ENCODE results near the gene CADPS2. TPM values are rescaled to one million over a fixed set of nuclear protein-coding genes. Genes with fewer than 3 reads are reported as not detected.

Gene CADPS2
- total RNA-seq, 3 donors from 2014 or later (not counting 1 experiment from before 2014, with no cell fraction given): not detected

DNA sequence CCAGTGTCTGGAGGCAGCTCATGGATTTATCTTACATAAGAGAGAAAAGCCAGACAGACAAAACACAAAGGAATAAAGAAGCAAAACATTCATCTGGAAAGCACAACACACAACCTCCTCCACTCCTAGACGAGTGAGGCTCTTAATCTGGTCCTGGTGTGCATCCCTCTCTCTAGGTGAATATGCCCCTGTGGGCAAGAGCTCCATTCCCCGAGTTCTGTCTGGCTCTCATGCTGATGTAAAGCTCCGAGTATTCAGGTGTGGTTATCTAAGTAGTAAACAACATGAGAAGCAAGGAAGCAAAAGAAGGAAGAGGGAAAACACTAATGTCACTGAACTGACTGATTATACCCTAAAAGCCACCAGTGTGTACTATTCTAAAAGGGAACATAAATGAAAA, 533.8 kb downstream of the CADPS2 start:
- TF ChIP-seq, protein P1, sequence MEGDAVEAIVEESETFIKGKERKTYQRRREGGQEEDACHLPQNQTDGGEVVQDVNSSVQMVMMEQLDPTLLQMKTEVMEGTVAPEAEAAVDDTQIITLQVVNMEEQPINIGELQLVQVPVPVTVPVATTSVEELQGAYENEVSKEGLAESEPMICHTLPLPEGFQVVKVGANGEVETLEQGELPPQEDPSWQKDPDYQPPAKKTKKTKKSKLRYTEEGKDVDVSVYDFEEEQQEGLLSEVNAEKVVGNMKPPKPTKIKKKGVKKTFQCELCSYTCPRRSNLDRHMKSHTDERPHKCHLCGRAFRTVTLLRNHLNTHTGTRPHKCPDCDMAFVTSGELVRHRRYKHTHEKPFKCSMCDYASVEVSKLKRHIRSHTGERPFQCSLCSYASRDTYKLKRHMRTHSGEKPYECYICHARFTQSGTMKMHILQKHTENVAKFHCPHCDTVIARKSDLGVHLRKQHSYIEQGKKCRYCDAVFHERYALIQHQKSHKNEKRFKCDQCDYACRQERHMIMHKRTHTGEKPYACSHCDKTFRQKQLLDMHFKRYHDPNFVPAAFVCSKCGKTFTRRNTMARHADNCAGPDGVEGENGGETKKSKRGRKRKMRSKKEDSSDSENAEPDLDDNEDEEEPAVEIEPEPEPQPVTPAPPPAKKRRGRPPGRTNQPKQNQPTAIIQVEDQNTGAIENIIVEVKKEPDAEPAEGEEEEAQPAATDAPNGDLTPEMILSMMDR (IDR thresholded peaks at IDR 0.05): no peak
- H3K4me3 ChIP-seq (ENCODE audit: low read length): no peak overlapping the region
- no peak for DNase-seq
- H3K9me3 ChIP-seq (ENCODE audit: control insufficient read depth, insufficient read depth, low read length): no peaks in the 10 kb centered on the region
- no peak overlapping the region for H3K27ac Mint-ChIP-seq
- H3K36me3 ChIP-seq (ENCODE audit: control insufficient read depth, insufficient read depth, low read length): no peaks in the 10 kb centered on the region
- peaks cover under 1 to 5% of the 10 kb centered on the region in 2 donors for H3K9me3 Mint-ChIP-seq
- no peaks in the 10 kb centered on the region for H3K27me3 ChIP-seq (ENCODE audit: control insufficient read depth, insufficient read depth, low read length)
- intact Hi-C loops (cut with micrococcal nuclease): no loop called here
- H3K4me1 Mint-ChIP-seq: no peaks in the 10 kb centered on the region
- no peak for ATAC-seq
- no peaks in the 10 kb centered on the region for H3K36me3 Mint-ChIP-seq
- no peaks in the 10 kb centered on the region for H3K4me1 ChIP-seq (ENCODE audit: control insufficient read depth, insufficient read depth, low read length)
- H3K4me3 Mint-ChIP-seq: no peak overlapping the region
- WGBS (ENCODE audit: insufficient coverage): 61% methylated on average over 3 of the region's 3 CpGs
- no peak overlapping the region for H3K27ac ChIP-seq (ENCODE audit: low read length)
- H3K27me3 Mint-ChIP-seq (ENCODE audit: low read depth in 2 of 2): no peaks in the 10 kb centered on the region

DNA sequence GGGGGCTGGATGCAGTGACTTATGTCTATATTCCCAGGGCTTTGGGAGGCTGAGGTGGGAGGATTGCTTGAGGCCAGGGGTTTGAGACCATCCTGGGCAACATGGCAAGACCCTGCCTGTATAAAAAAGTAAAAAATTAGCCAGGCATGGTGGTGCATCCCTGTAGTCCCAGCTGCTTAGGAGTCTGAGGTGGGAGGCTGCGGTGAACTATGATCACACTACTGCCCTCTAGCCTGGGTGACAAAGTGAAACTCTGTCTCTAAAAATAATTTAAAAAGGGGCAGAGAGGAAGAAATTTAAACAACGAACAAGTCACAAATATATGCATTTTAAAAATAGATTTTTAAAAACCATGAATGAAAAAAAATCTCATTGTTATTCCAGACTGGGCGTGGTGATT, 535.6 kb downstream of the CADPS2 start:
- ATAC-seq: no peak
- no peak overlapping the region for H3K27ac Mint-ChIP-seq
- Histone ChIP-seq H3K4me1 (ENCODE audit: control insufficient read depth, insufficient read depth, low read length) (no peaks in the 10 kb centered on the region), H3K9me3 (ENCODE audit: control insufficient read depth, insufficient read depth, low read length) (no peaks in the 10 kb centered on the region), H3K27ac (ENCODE audit: low read length) (no peak overlapping the region), H3K27me3 (ENCODE audit: control insufficient read depth, insufficient read depth, low read length) (no peaks in the 10 kb centered on the region), H3K4me3 (ENCODE audit: low read length) (no peak overlapping the region), H3K36me3 (ENCODE audit: control insufficient read depth, insufficient read depth, low read length) (no peaks in the 10 kb centered on the region)
- H3K9me3 Mint-ChIP-seq: peaks cover 0 to 2% of the 10 kb centered on the region in 2 donors
- no peaks in the 10 kb centered on the region for H3K4me1 Mint-ChIP-seq
- TF ChIP-seq, protein P1 (IDR thresholded peaks at IDR 0.05): no peak
- 87% methylated on average over 2 of the region's 3 CpGs for WGBS (ENCODE audit: insufficient coverage)
- H3K27me3 Mint-ChIP-seq (ENCODE audit: low read depth in 2 of 2): no peaks in the 10 kb centered on the region
- H3K4me3 Mint-ChIP-seq: no peak overlapping the region
- intact Hi-C loops (cut with micrococcal nuclease): no loop called here
- no peak for DNase-seq
- no peaks in the 10 kb centered on the region for H3K36me3 Mint-ChIP-seq

DNA sequence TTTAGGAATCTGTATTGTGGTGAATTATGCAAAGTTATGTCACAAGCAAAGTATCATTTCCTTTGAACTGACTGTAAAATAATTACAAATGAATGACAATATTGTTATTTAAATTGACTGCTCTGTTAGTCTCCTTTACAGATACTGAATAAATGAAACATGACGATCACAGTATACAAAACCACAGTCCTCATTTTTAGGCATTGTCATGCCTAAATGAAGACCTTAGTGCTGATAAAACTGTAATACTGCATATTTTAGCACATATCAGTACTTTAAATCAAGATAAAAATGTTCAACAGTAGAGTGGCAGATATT, 542.0 kb downstream of the CADPS2 start:
- H3K27me3 Mint-ChIP-seq (ENCODE audit: low read depth in 2 of 2): no peaks in the 10 kb centered on the region
- Histone ChIP-seq H3K36me3 (ENCODE audit: control insufficient read depth, insufficient read depth, low read length) (no peaks in the 10 kb centered on the region), H3K9me3 (ENCODE audit: control insufficient read depth, insufficient read depth, low read length) (no peaks in the 10 kb centered on the region), H3K4me1 (ENCODE audit: control insufficient read depth, insufficient read depth, low read length) (no peaks in the 10 kb centered on the region), H3K4me3 (ENCODE audit: low read length) (no peak overlapping the region), H3K27ac (ENCODE audit: low read length) (no peak overlapping the region), H3K27me3 (ENCODE audit: control insufficient read depth, insufficient read depth, low read length) (no peaks in the 10 kb centered on the region)
- ATAC-seq: no peak
- no peak overlapping the region for H3K4me3 Mint-ChIP-seq
- WGBS (ENCODE audit: insufficient coverage): no CpG with 5 or more reads among the region's 1 CpG
- TF ChIP-seq, protein P1 (IDR thresholded peaks at IDR 0.05): no peak
- no peak overlapping the region for H3K27ac Mint-ChIP-seq
- intact Hi-C loops (cut with micrococcal nuclease): no loop called here
- no peaks in the 10 kb centered on the region for H3K4me1 Mint-ChIP-seq
- no peak for DNase-seq
- peaks cover 2 to 4% of the 10 kb centered on the region in 2 donors for H3K9me3 Mint-ChIP-seq
- no peaks in the 10 kb centered on the region for H3K36me3 Mint-ChIP-seq

DNA sequence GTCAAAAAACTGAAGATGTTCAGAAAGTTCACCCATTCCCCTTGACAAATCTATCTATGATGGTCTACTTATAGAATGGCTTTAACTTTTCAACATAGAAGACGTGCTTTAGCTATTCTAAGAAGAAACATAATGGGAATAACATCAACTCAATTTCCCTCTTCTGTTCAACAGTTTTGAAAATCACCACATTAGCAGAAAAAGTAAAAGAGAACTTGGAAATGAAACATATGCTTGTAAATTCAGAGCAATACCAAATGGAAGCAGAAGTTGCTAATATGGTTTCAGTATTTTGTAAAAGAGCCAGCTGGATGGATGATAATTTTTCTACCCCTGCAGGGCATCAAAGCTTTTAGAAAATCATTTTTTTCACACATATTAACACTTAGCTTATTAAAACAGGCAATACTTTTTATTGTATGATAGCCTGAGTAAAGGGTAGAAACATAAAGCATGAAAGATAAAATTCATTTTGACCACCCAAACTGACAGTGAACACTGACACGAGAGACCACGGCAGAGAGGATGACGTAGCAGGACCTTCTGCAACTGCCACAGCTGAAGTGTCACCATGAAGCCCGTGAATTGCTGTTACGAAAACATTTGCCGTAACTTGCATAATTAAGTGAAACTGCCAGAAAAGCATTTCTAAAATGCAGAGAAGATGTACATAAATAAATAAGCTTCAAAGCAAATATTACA, 542.5 kb downstream of the CADPS2 start:
- Histone ChIP-seq H3K27me3 (ENCODE audit: control insufficient read depth, insufficient read depth, low read length) (no peaks in the 10 kb centered on the region), H3K4me3 (ENCODE audit: low read length) (no peak overlapping the region), H3K4me1 (ENCODE audit: control insufficient read depth, insufficient read depth, low read length) (no peaks in the 10 kb centered on the region), H3K36me3 (ENCODE audit: control insufficient read depth, insufficient read depth, low read length) (no peaks in the 10 kb centered on the region), H3K27ac (ENCODE audit: low read length) (no peak overlapping the region), H3K9me3 (ENCODE audit: control insufficient read depth, insufficient read depth, low read length) (no peaks in the 10 kb centered on the region)
- Mint-ChIP-seq H3K27me3 (ENCODE audit: low read depth in 2 of 2) (no peaks in the 10 kb centered on the region), H3K36me3 (no peaks in the 10 kb centered on the region), H3K9me3 (peaks cover 2 to 4% of the 10 kb centered on the region in 2 donors), H3K27ac (no peak overlapping the region), H3K4me3 (no peak overlapping the region), H3K4me1 (no peaks in the 10 kb centered on the region)
- intact Hi-C loops (cut with micrococcal nuclease): no loop called here
- no peak for DNase-seq
- WGBS (ENCODE audit: insufficient coverage): 91% methylated on average over 6 of the region's 7 CpGs
- no peak for ATAC-seq
- TF ChIP-seq, protein P1 (IDR thresholded peaks at IDR 0.05): no peak
